Glomerular visceral epithelial cell (primary cell): ENCODE measurements around the gene UXS1.
"Not testable (repeated sequence)": the region's sequence is repeated elsewhere in the genome, so short reads cannot be mapped to it uniquely, and the experiment has no call there.

Source experiments
- DNase-seq: peaks from one replicate; pipeline ENCODE4 v3.0.0-alpha.2; 2016; ENCODE audit errors: extremely low spot score

UXS1 gene

DNA sequence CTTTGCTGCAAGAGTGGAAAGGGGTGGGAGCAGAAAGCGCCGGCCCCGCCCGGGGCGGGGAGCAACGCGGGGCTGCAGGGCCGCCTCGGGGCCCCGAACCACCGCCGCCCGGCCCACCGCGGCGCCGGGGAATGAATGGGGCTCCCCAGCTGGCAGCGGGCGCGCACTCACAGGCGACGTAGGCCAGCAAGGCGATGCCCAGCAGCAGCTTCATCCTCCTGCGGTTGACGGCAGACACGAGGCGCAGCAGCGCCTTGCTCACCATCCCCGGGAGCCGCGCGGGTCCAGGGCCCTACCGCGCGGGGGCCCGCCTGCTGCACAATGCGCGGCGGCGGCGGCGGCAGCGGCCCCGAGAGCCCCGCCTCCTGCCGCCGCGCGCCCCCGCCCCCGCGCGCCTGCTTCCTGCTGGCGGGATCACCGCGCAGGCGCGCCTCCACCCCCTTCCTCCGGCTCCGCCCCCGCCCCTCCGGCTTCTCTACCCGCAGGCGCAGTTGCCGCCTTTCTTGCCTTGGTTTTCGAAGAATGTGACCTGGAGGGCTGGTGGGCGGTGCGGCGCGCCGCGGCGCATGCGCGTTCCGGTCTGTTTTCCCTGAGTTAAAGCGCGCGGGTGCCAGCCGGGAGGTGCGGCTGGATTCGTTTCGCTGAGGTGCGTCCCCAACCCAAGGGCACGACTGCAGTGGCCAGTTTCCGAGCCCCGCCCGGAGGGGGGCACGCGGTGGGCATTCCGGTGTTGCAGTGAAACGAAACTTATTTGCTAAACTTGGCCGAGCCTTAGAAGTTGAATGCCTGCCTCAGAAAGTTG, at the start of gene UXS1:
TSS of gene UXS1 (minus strand) at position 325 of the 802 bp plus-strand sequence. CDS start at position 265, 60 bp downstream.
- peak; percentile 99 for DNase-seq

- DNase-seq, result not testable (repeated sequence)
Measured at GRCh38 chr2:106239491-106239890, 45.4 kb upstream of the UXS1 start.

DNA sequence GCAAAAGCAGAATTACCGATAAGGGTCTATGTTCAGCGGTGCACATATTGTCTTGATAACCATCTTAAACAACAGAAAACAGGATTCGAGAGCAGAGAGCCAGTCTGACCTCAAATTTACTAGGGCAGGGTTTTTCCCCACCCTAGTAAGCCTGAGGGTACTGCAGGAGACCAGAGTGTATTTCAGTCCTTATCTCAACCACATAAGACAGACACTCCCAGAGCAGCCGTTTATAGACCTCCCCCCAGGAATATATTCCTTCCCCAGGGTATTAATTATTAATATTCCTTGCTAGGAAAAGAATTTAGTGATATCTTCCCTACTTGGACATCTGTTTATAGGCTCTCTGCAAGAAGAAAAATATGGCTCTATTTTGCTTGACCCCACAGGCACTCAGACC, 41.3 kb upstream of the UXS1 start:
- not testable (repeated sequence) for DNase-seq

- DNase-seq, result no peak
Measured at GRCh38 chr2:106233350-106233706, 39.2 kb upstream of the UXS1 start.

- DNase-seq, result no peak
Measured at GRCh38 chr2:106232638-106233349, 38.7 kb upstream of the UXS1 start.

GRCh38 chr2:106223347-106223746, 29.2 kb upstream of the UXS1 start:
- no peak for DNase-seq

DNA sequence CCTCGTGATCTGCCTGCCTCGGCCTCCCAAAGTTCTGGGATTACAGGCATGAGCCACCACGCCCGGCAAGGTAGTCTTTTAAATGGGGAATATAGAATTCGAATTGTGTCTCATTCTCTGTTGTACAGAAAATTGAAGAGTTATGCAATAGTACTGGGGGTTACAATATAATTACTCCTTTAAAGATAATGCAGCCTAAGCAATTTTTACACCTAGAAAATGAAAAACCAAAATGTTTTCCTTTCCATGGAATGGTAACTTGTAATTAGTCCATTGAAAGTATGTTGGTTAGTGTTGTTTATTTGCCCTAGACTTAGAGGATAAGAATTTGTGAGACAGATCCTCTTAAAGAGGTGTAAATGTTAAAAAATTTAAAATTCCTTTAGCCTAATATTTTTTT, 28.0 kb upstream of the UXS1 start:
- DNase-seq, result not testable (repeated sequence)

DNA sequence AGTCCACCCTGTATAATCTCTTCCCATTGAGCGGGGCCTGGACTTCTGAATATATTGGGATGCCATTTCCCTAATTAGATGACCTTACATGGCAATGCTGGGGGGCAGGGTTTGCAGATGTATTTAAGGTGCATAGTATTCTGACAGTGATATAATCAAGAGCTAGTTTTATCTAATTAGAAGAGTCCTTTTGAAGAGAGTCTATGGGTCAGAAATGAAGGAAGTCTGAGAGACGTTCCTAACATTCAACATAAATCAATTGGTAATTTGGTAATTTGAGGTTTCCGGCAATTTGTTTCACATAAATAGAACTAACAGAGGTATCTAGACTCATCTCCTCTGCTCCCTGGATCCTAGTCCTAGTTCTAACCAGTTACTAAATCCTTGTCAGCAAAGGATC, 25.7 kb upstream of the UXS1 start:
- DNase-seq, result no peak

- not testable (repeated sequence) for DNase-seq
Measured at GRCh38 chr2:106219157-106219556, 25.1 kb upstream of the UXS1 start.

GRCh38 chr2:106208874-106209273, 14.8 kb upstream of the UXS1 start:
- DNase-seq, result no peak

DNA sequence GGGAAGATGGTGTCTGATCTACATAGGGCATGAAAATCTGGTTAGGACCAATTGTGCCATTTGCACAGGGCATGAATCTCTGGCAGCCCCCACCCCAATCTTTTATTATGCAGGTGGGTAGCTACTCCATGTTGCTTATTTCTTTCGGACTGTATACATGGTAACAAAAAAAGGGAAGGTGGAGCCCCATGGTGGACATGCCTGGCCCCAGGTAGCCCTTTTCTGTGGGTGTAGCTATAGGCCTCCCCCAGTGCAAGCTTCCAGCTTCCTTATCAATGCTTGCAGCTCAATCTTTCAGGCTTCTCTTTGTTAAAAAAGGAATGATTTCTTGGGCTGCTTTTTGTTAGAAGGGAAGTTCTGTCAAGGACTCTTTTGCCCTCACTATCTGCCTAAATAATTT, 14.3 kb upstream of the UXS1 start:
- DNase-seq, result no peak

- DNase-seq, result no peak
Measured at GRCh38 chr2:106207246-106207645, 13.1 kb upstream of the UXS1 start.

DNA sequence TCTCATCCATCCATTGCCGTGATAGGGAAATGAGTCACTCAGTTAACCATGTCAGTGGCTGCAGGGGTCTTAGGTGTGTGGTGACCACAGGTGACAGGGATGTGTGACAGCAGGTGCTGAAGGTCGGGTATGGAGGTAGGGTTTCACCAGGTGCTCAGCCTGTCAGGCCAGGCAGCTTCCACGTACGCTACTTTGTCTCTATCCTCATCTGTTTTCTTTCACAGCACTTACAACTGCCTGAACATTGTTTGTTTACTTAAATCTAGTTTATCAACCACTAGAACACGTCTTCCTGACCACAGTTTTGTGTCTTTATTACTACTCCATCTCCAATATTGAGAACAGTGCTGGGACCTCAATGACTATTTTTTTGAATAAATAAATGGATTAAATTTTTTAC, 11.4 kb upstream of the UXS1 start:
- DNase-seq, result no peak

- DNase-seq, result not testable (repeated sequence)
Measured at GRCh38 chr2:106204551-106204950, 10.4 kb upstream of the UXS1 start.

- DNase-seq, result no peak
Measured at GRCh38 chr2:106201661-106202060, 7.6 kb upstream of the UXS1 start.

DNA sequence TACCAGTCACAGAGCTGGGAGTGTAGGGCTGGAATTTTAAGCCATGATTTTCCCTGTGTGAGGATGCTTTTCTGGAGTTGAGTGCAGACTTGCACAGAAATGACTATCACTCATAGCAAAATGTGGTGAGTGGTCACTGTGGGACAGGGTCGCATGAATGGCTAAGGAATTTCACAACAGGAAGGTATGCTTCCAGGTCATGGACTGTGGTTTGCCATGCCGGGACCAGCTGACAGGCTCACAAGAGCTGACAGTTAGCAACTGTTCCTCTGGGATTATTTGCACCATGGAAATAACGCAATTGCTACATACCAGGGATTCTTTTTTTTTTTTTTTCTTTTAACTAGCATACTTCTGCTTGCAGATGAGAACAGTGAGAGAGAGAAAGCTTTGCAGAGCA, 3.8 kb upstream of the UXS1 start:
- DNase-seq, result peak; percentile 98

DNA sequence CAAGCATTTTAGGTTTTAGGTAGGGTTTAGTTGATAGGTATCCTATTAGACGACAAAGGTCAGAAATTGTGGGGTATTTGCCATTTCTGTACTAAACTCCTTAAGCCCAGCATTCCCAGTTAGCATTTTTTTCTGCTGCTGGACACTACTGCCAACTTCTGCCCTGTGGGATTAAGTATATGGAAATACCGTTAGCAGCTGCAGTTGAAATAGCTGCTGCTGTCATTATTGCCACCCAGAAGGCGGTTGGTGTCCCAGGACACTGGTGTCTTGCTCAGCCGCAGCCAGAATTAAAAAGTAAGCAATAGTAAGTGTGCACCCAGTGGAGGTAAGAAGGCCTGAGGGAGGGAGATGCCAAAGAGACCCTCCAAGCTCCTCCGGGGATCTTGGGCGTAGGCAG, 1.9 kb upstream of the UXS1 start:
- no peak for DNase-seq

DNA sequence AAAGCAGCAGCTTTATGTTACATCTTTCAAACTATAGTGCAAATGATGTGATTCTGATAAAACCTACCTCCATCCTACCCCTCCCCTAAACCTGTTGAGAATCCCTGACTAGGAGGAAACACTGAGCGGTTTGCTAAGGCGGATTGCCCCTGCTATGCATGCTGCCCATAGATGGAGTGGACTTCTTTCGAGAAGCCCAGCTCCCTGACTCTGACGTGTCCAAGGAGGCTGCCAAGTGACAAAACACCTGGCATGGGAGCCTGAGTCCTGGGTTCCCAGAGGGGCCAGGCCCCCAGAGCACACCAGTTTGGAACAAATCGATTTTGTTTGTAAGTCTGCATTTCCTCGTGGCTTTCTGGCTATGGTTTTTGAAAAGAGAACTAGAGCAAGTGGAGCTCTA, 1.4 kb upstream of the UXS1 start:
- no peak for DNase-seq

GRCh38 chr2:106193690-106193976, 468 bp downstream of the UXS1 start:
- DNase-seq, result no peak

- peak; percentile 89 for DNase-seq
Measured at GRCh38 chr2:106192752-106193689, 1.1 kb downstream of the UXS1 start.

DNA sequence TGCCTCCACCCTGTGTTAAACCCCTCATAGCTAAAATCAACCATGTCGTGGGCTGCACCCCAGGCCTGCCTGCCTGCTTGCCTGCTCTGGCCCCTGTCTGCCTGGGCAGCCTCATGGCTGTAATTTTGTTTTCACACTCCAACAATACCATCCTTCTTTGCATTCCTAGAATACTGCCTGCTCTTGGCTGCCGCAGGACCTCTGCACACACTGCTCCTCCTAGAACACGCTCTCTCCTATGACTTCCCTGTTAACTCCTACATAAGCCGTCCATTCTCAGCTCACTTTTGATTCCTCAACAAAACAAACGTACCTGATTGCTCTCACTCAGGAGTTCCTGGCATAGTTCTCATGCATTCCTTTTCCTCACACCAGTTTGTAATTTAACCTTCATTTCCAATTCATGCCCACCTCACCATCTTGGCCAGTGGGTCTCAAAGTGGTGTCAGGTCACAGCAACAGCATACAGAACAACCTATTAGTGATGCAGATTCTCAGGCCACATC, 2.5 kb downstream of the UXS1 start:
- DNase-seq, result no peak

GRCh38 chr2:106189764-106190468, 4.2 kb downstream of the UXS1 start:
- no peak for DNase-seq
